HG02759 (cell line): ENCODE data around the gene FUZ.

Experiments used
- ATAC-seq: cut with Tn5 transposase; IDR thresholded peaks from one replicate; pipeline ENCODE4 v1.9.1; 2021; ENCODE audit warnings: mild to moderate bottlenecking, moderate library complexity; ENCODE audit not compliant: unreplicated experiment

FUZ gene

GRCh38 chr19:49786376-49786820 is 26.7 kb downstream of the FUZ start:
- no peak for ATAC-seq

- no peak for ATAC-seq
Measured at GRCh38 chr19:49782515-49782914, 30.6 kb downstream of the FUZ start.

- no peak for ATAC-seq
Measured at GRCh38 chr19:49781394-49781793, 31.7 kb downstream of the FUZ start.

- ATAC-seq, result no peak
Measured at GRCh38 chr19:49780861-49781260, 32.2 kb downstream of the FUZ start.

- ATAC-seq, result no peak
Measured at GRCh38 chr19:49779731-49780555, 33.1 kb downstream of the FUZ start.

GRCh38 chr19:49776371-49776764 is 36.7 kb downstream of the FUZ start:
- no peak for ATAC-seq

- ATAC-seq, result no peak
Measured at GRCh38 chr19:49775742-49776370, 37.2 kb downstream of the FUZ start.

- no peak for ATAC-seq
Measured at GRCh38 chr19:49774969-49775368, 38.1 kb downstream of the FUZ start.

- ATAC-seq, result no peak
Measured at GRCh38 chr19:49773663-49774350, 39.3 kb downstream of the FUZ start.

GRCh38 chr19:49772850-49773432 is 40.2 kb downstream of the FUZ start:
- ATAC-seq, result no peak

GRCh38 chr19:49771674-49772139 is 41.4 kb downstream of the FUZ start:
- ATAC-seq, result no peak

- no peak for ATAC-seq
Measured at GRCh38 chr19:49770529-49770928, 42.6 kb downstream of the FUZ start.

- no peak for ATAC-seq
Measured at GRCh38 chr19:49767967-49768581, 45.0 kb downstream of the FUZ start.

GRCh38 chr19:49767381-49767780 is 45.7 kb downstream of the FUZ start:
- ATAC-seq, result no peak

- no peak for ATAC-seq
Measured at GRCh38 chr19:49766930-49767299, 46.2 kb downstream of the FUZ start, which contains the start of gene AP2A1. TSS of gene AP2A1 (plus strand) at chr19:49767001. CDS start at chr19:49767134, 133 bp downstream.

GRCh38 chr19:49766007-49766929 is 46.8 kb downstream of the FUZ start:
- ATAC-seq, result peak; percentile 92

GRCh38 chr19:49764341-49764740 is 48.8 kb downstream of the FUZ start:
- no peak for ATAC-seq

GRCh38 chr19:49763230-49763629 is 49.9 kb downstream of the FUZ start, which contains the start of gene TSKS:
TSS of gene TSKS (minus strand) at chr19:49763306. CDS start at chr19:49763247, 59 bp downstream.
- ATAC-seq, result no peak

- ATAC-seq, result no peak
Measured at GRCh38 chr19:49761625-49762311, 51.3 kb downstream of the FUZ start.
